CD4-positive, alpha-beta T cell (primary cell): Measurements from ENCODE around the gene AP4E1. TPM values are rescaled to one million over a fixed set of nuclear protein-coding genes. Genes with fewer than 3 reads are reported as not detected.

ENCODE experiments used
- ATAC-seq: fragments of 200-7000 bp; cut with Tn5 transposase; one replicate; pipeline ENCODE4 v1.10.0; 2022; ENCODE audit warnings: mild to moderate bottlenecking; ENCODE audit not compliant: poor library complexity
- CTCF ChIA-PET: fragments of 350-600 bp; sonication (Branson Sonifier 250); formaldehyde crosslinking; loops from one replicate; lab custom pipeline; 2021; ENCODE audit warnings: antibody characterized with exemption, inconsistent platforms; lab: Charles Lee
- POLR2A ChIA-PET: fragments of 350-600 bp; sonication (Branson Sonifier 250); formaldehyde crosslinking; loops from one replicate; lab custom pipeline; 2021; ENCODE audit warnings: antibody characterized with exemption, inconsistent platforms; lab: Charles Lee
- DNase-seq, 14 experiments: peaks; one replicate each; pipeline ENCODE4 v3.0.0-alpha.2; 2013 to 2020; ENCODE audit warnings: mixed read lengths in 2 of 14
- H3K27ac ChIP-seq, 2 donors: one replicate each; pipeline versions ENCODE4 v1.5.1 to v1.7.0; 2013; ENCODE audit warnings: low read length in 2 of 2, low read depth in 1 of 2, mild to moderate bottlenecking in 1 of 2
- H3K27me3 ChIP-seq, 2 experiments: 1 replicate in 1 of 2; 2 replicates in 1 of 2; pipeline versions ENCODE4 v1.6.1 to v1.7.0; 2013; ENCODE audit warnings: low read length in 2 of 2, control low read depth in 1 of 2, mild to moderate bottlenecking in 1 of 2, moderate library complexity in 1 of 2; ENCODE audit not compliant: insufficient read depth in 2 of 2, control insufficient read depth in 1 of 2
- H3K36me3 ChIP-seq: one replicate; pipeline ENCODE4 v1.6.1; 2013; ENCODE audit warnings: low read length, control low read depth; ENCODE audit not compliant: insufficient read depth
- H3K4me1 ChIP-seq: one replicate; pipeline ENCODE4 v1.6.1; 2013; ENCODE audit warnings: low read length, control low read depth; ENCODE audit not compliant: insufficient read depth
- H3K4me3 ChIP-seq: one replicate; pipeline ENCODE4 v1.5.1; 2013; ENCODE audit warnings: mild to moderate bottlenecking, low read length, moderate library complexity
- H3K9me3 ChIP-seq, 2 experiments: 1 replicate in 1 of 2; 2 replicates in 1 of 2; pipeline versions ENCODE4 v1.6.1 to v1.7.0; 2013; ENCODE audit warnings: low read length in 2 of 2, mild to moderate bottlenecking in 2 of 2, control low read depth in 1 of 2, moderate library complexity in 1 of 2; ENCODE audit not compliant: control insufficient read depth in 1 of 2, insufficient read depth in 1 of 2
- H3K27ac Mint-ChIP-seq: one replicate; pipeline ENCODE4 v1.8.0; 2020; ENCODE audit warnings: mixed read lengths
- H3K27me3 Mint-ChIP-seq: one replicate; pipeline ENCODE4 v1.8.0; 2021; ENCODE audit warnings: mixed read lengths
- H3K36me3 Mint-ChIP-seq: one replicate; pipeline ENCODE4 v1.8.0; 2021; ENCODE audit warnings: low read depth, mixed read lengths
- H3K4me1 Mint-ChIP-seq: one replicate; pipeline ENCODE4 v1.8.0; 2021; ENCODE audit warnings: low read depth, mixed read lengths
- H3K4me3 Mint-ChIP-seq: one replicate; pipeline ENCODE4 v1.8.0; 2020; ENCODE audit warnings: mild to moderate bottlenecking, mixed read lengths
- H3K9me3 Mint-ChIP-seq: one replicate; pipeline ENCODE4 v1.8.0; 2020; ENCODE audit warnings: mixed read lengths
- CTCF ChIP-seq: fragments of 200-600 bp; IDR thresholded peaks from one replicate; pipeline ENCODE4 v1.8.0; 2022; ENCODE audit warnings: antibody characterized with exemption, mild to moderate bottlenecking
- intact Hi-C, 2 experiments: fragments of 100-400 bp; cut with DNase I in 1 of 2; cut with micrococcal nuclease in 1 of 2; formaldehyde crosslinking; loops; one replicate each; pipeline versions ENCODE4 v1.15.1 to v1.9.0; 2023 to 2025; cut with DNase I, micrococcal nuclease
- total RNA-seq, 174 experiments: library from RNA in 2 of 174; stranded (reverse) in 2 of 174; gene quantifications; one replicate each; pipeline ENCODE4 v1.2.3 and lab custom pipeline; 2021 to 2026

AP4E1 gene
- total RNA-seq, 2 experiments from 2014 or later = 6.3 to 6.6 TPM

- H3K27ac ChIP-seq = no peak overlapping the region
- H3K4me1 ChIP-seq = no peaks in the 10 kb centered on the region
- Mint-ChIP-seq H3K4me3 (no peak overlapping the region), H3K36me3 (peaks cover 92% of the 10 kb centered on the region), H3K27ac (no peak overlapping the region), H3K27me3 (no peaks in the 10 kb centered on the region), H3K4me1 (no peaks in the 10 kb centered on the region), H3K9me3 (peaks cover 8% of the 10 kb centered on the region)
- no peak for DNase-seq
- no peak overlapping the region for H3K4me3 ChIP-seq
- no peak for TF ChIP-seq CTCF
- ChIA-PET CTCF (no interaction called here), POLR2A (no interaction called here)
- no peak for ATAC-seq
- intact Hi-C loops = no loop called here
- no peaks in the 10 kb centered on the region for H3K27me3 ChIP-seq
- H3K9me3 ChIP-seq = no peaks in the 10 kb centered on the region
- H3K36me3 ChIP-seq = peaks cover 18% of the 10 kb centered on the region
Observed at GRCh38 chr15:50979041-50979440, 70.6 kb downstream of the AP4E1 start.

DNA sequence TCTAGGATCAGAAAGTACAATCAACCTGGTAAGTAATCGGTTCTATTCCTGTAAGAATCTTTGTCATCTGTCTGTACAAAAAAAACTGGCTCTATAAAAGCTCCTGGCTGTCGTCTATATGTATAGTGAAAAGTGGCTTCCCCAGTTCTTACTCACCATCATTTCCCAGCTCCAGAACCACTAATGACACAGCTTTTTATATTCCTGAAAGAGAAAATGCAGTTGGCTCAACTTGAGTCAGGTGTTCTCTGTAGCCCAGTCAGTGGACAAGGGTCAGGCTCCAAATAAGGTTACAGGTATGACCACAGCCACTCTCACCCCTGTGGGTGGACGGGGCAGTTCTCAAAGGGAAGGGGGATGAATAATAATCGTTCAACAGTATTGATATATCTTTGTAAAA, 85.1 kb downstream of the AP4E1 start:
- no peaks in the 10 kb centered on the region for H3K27me3 ChIP-seq
- ChIA-PET CTCF (no interaction called here), POLR2A (no interaction called here)
- Mint-ChIP-seq H3K27me3 (no peaks in the 10 kb centered on the region), H3K4me3 (no peak overlapping the region), H3K9me3 (no peaks in the 10 kb centered on the region), H3K27ac (no peak overlapping the region), H3K36me3 (peaks cover 74% of the 10 kb centered on the region), H3K4me1 (no peaks in the 10 kb centered on the region)
- no peaks in the 10 kb centered on the region for H3K4me1 ChIP-seq
- H3K9me3 ChIP-seq = no peaks in the 10 kb centered on the region
- TF ChIP-seq CTCF = no peak
- intact Hi-C loops = no loop called here
- H3K4me3 ChIP-seq = no peak overlapping the region
- DNase-seq (no peak), ATAC-seq (no peak)
- H3K27ac ChIP-seq = no peak overlapping the region
- peaks cover 29% of the 10 kb centered on the region for H3K36me3 ChIP-seq

DNA sequence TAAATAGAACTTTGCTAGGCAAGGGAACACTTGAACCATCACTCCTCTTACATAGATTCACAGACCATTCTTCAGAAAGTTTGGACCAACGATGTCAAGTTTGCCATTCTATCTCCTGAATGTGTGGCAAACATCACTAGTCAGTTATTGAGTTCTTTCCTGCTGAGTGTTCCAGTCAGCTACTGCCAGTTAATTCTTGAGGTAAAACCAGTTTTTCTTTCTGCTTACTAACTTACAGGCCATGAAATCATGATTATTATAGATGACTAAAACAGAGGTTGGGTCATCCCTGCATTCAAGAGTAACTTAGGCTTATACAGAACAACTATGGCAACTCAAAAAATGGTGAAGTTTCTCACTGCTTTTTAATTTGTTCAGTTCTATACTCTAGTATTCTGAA, 88.2 kb downstream of the AP4E1 start:
- no peaks in the 10 kb centered on the region for H3K4me1 ChIP-seq
- H3K27me3 Mint-ChIP-seq = no peaks in the 10 kb centered on the region
- no peak for TF ChIP-seq CTCF
- no peak overlapping the region for H3K4me3 Mint-ChIP-seq
- no peak overlapping the region for H3K4me3 ChIP-seq
- intact Hi-C loops = no loop called here
- H3K27ac ChIP-seq = no peak overlapping the region
- H3K27me3 ChIP-seq = no peaks in the 10 kb centered on the region
- no peaks in the 10 kb centered on the region for H3K4me1 Mint-ChIP-seq
- no peaks in the 10 kb centered on the region for H3K9me3 ChIP-seq
- ATAC-seq (no peak), DNase-seq (no peak)
- H3K36me3 ChIP-seq = peaks cover 25% of the 10 kb centered on the region
- ChIA-PET POLR2A (interaction anchor here (0.6 kb wide), 1 partner anchor 31 kb away, joined by 3 read pairs; no protein-coding TSS in a partner anchor), CTCF (no interaction called here)
- H3K27ac Mint-ChIP-seq = no peak overlapping the region
- H3K9me3 Mint-ChIP-seq = no peaks in the 10 kb centered on the region
- peaks cover 78% of the 10 kb centered on the region for H3K36me3 Mint-ChIP-seq
